ENCODE results near the gene DDX39A. TPM values are rescaled to one million over a fixed set of nuclear protein-coding genes. Genes with fewer than 3 reads are reported as not detected.

Gene DDX39A
- total and polyA plus RNA-seq, 12 donors = 26.7 to 262 (median 46.8) TPM

- no peak overlapping the region for H3K4me3 ChIP-seq
- no peaks in the 10 kb centered on the region for H3K36me3 ChIP-seq (replicated peaks in 1 of 2)
- TF ChIP-seq POLR2A (IDR thresholded peaks at IDR 0.05) = no peak
- TF ChIP-seq, protein P1, sequence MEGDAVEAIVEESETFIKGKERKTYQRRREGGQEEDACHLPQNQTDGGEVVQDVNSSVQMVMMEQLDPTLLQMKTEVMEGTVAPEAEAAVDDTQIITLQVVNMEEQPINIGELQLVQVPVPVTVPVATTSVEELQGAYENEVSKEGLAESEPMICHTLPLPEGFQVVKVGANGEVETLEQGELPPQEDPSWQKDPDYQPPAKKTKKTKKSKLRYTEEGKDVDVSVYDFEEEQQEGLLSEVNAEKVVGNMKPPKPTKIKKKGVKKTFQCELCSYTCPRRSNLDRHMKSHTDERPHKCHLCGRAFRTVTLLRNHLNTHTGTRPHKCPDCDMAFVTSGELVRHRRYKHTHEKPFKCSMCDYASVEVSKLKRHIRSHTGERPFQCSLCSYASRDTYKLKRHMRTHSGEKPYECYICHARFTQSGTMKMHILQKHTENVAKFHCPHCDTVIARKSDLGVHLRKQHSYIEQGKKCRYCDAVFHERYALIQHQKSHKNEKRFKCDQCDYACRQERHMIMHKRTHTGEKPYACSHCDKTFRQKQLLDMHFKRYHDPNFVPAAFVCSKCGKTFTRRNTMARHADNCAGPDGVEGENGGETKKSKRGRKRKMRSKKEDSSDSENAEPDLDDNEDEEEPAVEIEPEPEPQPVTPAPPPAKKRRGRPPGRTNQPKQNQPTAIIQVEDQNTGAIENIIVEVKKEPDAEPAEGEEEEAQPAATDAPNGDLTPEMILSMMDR (IDR thresholded peaks at IDR 0.05) = no peak
- no peaks in the 10 kb centered on the region for H3K27me3 ChIP-seq
- DNase-seq = no peak
- intact Hi-C loops (cut with DNase I) = no loop called here
- H3K4me1 ChIP-seq (replicated peaks in 1 of 2) = peaks cover 0 to 38% of the 10 kb centered on the region in 2 donors
- H3K9me3 ChIP-seq (replicated peaks in 1 of 3) = no peaks in the 10 kb centered on the region
- WGBS, 4 donors = 90 to 100% (median 95%) methylated on average over 4 of the region's 4 CpGs
- peak overlapping the region in 1 of 5 donors; percentile 34 for H3K27ac ChIP-seq
Measured at GRCh38 chr19:14370940-14371280, 48.2 kb downstream of the DDX39A start.

DNA sequence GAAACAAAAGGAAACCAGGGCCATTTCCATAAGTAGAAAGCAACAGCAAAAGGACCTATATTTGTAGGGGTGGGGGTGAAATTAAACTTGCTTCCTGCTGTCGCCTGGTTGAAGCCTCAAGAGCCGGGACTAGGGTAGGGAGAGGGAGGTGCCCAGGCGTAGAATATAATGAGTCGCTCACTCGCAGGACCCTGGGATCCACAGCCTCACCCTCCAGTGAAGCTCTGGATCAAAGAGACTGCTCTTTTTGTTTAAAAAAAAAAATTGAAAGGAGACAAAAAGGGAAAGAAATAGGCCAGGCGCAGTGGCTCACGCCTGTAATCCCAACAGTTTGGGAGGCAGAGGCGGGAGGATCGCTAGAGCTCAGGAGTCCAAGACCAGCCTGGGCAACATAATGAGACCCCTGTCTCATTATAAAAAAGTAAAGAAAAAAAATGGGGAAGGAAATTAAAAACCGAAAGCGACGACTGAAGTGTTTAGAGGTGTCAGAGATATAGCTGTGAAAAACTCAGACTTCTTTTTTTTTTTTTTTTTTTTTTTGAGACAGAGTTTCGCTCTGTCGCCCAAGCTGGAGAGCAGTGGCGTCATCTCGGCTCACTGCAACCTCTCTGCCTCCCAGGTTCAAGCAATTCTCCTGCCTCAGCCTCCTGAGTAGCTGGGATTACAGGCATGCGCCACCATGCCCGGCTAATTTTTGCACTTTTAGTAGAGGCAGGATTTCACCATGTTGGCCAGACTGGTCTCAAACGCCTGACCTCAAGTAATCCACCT lies 48.8 kb downstream of the DDX39A start:
- WGBS, 4 donors = 60 to 69% (median 66%) methylated on average over 19 of the region's 19 CpGs
- TF ChIP-seq, protein P1 (IDR thresholded peaks at IDR 0.05) = no peak
- no peak for TF ChIP-seq POLR2A (IDR thresholded peaks at IDR 0.05)
- intact Hi-C loops (cut with DNase I) = no loop called here
- Histone ChIP-seq H3K9me3 (replicated peaks in 1 of 3) (no peaks in the 10 kb centered on the region), H3K36me3 (replicated peaks in 1 of 2) (no peaks in the 10 kb centered on the region), H3K27ac (peak overlapping the region in 4 of 5 donors; percentile 43 to 75 (median 64)), H3K4me1 (replicated peaks in 1 of 2) (peaks cover 0 to 33% of the 10 kb centered on the region in 2 donors), H3K4me3 (no peak overlapping the region), H3K27me3 (no peaks in the 10 kb centered on the region)
- DNase-seq = no peak

GRCh38 chr19:14369399-14370168 lies 49.6 kb downstream of the DDX39A start:
- 49 to 67% (median 54%) methylated on average over 19 of the region's 19 CpGs for WGBS, 4 donors
- no peak for TF ChIP-seq POLR2A (IDR thresholded peaks at IDR 0.05)
- TF ChIP-seq, protein P1 (IDR thresholded peaks at IDR 0.05) = no peak
- Histone ChIP-seq H3K4me1 (replicated peaks in 1 of 2) (peaks cover 0 to 35% of the 10 kb centered on the region in 2 donors), H3K36me3 (replicated peaks in 1 of 2) (no peaks in the 10 kb centered on the region), H3K9me3 (replicated peaks in 1 of 3) (no peaks in the 10 kb centered on the region), H3K27ac (peak overlapping the region in 4 of 5 donors; percentile 43 to 79 (median 74)), H3K27me3 (no peaks in the 10 kb centered on the region), H3K4me3 (no peak overlapping the region)
- peak in 2 of 7 donors; percentile 24 to 62 for DNase-seq
- intact Hi-C loops (cut with DNase I) = no loop called here

DNA sequence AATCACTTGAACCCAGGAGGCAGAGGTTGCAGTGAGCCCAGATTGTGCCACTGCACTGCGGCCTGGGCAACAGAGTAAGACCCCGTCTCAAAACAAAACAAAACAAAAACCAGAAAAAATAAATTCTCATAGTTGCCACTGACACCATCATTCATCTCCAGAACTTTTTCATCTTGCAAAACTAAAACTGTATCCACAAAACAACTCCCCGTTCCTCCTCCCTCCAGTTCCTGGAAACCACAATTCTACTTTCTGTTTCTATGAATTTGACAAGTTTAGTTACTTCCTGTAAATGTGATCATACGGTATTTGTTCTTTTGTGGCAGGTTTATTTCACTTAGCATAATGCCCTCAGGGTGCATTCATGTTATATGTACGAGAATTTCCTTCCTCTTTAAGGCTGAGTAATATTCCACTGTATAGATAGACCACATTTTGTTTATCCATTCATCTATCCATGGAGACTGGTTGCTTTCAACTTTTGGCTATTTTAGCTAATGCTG lies 51.1 kb downstream of the DDX39A start:
- peak overlapping the region in 2 of 5 donors; percentile 52 to 67 for H3K27ac ChIP-seq
- H3K4me3 ChIP-seq = no peak overlapping the region
- intact Hi-C loops (cut with DNase I) = no loop called here
- 45 to 62% (median 54%) methylated on average over 5 of the region's 5 CpGs for WGBS, 4 donors
- H3K9me3 ChIP-seq (replicated peaks in 1 of 3) = no peaks in the 10 kb centered on the region
- no peak for DNase-seq
- TF ChIP-seq, protein P1 (IDR thresholded peaks at IDR 0.05) = no peak
- TF ChIP-seq POLR2A (IDR thresholded peaks at IDR 0.05) = no peak
- no peaks in the 10 kb centered on the region for H3K36me3 ChIP-seq (replicated peaks in 1 of 2)
- H3K4me1 ChIP-seq (replicated peaks in 1 of 2) = peaks cover 0 to 37% of the 10 kb centered on the region in 2 donors
- H3K27me3 ChIP-seq = no peaks in the 10 kb centered on the region

Measured in adrenal gland (tissue), 12 donors.